Dedifferentiated amniotic fluid mesenchymal stem cell (primary cell): ENCODE measurements around the gene LGALS1.

Experiments used
- DNase-seq: peaks from one replicate; pipeline ENCODE4 v3.0.0-alpha.2; 2016; ENCODE audit errors: extremely low spot score

Gene LGALS1

DNA sequence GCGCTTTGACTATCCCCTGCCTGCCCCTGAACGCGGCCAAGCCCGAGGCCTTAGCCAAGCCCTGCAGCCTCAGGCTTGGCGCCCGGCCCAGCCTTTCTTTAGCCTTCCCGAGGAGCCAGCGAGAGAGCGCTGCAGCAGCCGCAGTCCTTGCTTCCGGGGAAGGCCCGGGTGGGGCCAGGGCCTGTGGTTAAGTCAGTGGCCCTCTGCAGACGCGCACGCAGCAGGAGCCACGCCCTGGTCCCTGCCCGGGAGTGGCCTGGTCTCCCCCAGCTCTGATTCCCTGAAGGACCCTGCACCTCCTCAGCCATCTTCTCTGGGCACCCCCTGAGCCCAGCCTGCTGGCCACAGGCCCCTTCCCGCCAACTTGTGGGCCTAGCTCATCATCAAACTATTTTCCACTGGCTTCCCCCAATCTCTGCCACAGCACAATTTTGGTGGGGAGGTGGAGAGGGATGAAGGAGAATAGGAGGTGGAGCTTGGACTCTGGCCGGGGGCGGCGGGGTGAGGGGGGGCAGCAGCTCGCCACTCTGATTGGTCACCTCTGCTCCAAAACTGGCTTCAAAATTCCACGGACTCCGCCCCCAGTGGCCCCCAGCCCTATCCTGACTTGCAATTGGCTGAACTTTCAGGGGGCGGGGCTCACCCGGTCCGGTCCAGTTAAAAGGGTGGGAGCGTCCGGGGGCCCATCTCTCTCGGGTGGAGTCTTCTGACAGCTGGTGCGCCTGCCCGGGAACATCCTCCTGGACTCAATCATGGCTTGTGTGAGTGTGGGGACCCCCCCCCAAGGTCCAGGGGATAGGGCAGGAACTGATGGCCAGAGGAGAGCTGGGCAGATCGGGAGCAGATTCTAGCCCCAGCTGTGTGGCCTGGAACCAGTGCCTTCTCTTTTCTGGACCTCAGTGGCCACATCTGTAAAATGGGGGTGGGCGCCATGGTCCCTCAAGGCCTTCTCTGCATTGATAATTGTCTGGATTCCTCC lies at the start of gene LGALS1:
Gene LGALS1 (plus strand): TSS at position 686 of the 979 bp plus-strand sequence. CDS start 67 bp downstream, at position 753.
- DNase-seq: peak; percentile 98

DNA sequence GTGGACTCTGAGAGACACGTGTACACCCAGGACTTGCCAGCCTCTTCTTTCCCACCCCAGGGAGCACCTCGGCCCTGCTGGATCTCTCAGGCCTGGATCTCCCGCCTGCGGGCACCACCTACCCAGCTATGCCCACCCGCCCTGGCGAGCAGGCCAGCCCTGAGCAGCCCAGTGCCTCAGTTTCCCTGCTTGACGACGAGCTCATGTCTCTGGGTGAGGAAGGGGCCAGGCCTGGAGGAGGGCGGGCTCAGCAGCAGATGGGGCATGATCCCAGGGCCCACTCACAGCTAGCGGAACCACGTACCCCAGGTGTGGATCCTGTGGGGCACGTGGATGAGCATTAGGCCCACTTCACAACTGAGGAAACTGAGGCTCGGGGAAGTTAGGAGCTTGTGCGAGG lies 49.7 kb upstream of the LGALS1 start:
- DNase-seq: no peak

DNA sequence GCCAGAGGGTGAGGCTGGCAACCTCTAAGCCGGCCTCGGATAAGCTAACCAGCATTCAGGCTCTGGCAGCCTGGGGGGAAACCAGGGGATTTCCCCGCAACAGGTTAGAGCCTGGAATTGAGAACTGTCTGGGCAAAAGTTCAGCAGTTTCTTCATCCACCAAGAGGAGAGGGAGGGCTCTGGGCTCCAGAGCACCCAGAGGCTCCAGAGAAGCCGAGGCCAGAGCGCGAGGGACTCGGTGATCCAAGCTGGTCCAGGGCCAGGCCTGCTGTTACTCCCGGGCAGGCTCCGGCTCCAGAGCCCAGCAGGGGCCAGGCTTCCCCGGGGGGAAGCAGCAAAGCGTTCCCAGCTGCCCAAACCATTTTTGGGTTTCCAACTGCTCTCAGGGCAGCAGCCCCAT lies 49.3 kb upstream of the LGALS1 start:
- DNase-seq: no peak

DNA sequence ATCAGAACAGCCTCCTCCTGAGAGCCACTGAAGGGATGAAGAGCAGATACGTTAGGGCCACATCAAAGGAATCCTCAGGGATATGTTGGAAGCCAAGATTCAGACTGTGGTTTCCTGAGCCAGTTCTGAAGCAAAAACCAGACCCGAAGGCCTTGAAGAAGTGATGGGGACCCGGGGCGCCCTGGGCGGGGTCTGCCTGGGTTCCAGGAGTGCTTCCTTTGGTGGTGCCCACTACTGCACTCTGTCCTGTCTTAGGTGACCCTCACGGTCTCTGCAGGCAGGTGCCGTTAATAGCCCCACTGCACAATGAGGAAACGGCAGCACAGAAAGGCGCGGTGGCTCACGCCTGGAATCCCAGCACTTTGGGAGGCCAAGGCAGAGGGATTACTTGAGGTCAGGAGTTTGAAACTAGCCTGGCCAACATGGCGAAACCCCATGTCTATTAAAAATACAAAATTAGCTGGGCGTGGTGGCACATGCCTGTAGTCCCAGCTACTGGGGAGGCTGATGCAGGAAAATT lies 48.8 kb upstream of the LGALS1 start:
- DNase-seq: no peak

DNA sequence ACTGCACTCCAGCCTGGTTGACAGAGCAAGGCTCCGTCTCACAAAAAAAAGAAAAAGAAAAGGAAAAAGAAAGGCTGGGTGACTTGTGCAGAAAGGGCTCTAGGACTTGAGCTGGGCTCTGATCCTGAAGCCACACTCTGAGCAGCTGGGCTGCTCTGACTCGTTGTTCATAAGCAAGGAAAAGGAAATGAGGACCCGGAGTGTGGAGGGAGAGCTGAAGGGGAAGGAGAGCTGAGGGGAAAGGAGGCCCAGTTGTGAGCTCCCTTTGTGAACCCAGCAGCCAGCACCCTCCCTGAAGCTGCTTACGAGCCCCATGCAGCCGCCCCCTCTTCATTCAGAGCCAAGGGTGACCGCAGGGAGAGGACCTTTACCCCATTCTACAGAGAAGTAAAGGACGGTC lies 48.3 kb upstream of the LGALS1 start:
- DNase-seq: no peak

DNA sequence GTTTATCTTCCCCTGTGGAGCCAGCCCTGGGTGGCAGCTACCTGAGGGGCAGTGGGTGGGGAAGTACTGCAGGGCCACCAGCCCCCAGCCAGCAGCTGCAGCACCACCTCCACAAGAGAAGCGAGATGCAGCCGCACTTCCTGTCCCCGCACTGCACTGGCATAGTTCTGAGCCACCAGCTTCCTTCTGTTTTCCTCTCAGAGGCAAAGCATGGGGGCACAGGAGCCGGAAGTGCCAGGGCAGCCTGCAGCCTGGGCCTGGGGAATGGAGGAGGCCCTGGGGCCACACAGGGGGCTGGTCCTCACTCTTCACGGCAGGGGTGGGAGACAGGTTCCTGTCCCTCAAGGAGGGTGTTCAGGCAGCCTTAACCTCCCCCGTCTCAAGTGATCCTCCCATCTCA lies 47.9 kb upstream of the LGALS1 start:
- DNase-seq: no peak

DNA sequence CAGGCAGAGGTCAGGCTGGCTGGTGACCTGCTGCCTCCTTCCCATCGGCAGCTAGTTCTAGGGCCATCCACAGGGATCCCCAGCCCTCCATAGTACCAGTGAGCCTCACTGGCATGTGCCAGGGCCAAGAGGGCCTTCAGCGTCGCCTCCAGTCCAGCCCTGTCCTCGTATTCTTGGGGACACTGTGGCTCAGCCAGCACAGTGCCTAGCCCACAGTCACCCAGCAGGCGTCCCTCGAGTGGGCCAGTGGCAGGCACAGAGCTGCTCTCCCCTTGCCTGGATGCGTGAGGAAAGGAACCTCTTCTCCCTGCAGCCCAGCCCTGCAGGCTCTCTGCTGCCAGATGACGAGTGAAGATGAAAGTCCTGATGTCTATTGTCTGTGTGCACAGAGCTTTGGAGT lies 46.6 kb upstream of the LGALS1 start:
- DNase-seq: no peak

DNA sequence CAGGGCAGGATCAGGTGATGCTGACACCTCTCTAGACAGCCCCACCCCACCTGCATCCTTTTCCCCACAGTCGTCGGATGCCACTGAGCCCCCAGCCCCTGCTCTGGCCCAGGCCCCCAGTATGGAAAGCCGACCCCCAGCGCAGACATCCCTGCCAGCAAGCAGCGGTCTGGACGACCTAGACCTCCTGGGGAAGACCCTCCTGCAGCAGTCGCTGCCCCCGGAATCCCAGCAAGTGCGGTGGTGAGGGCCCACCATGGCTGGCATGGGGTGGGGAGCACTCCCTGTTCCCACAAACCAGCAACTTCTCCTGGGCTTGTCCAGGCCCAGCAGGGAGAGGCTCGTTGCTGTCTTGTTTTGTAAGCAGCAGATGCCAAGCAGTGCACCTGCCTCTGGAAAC lies 45.5 kb upstream of the LGALS1 start:
- DNase-seq: no peak

DNA sequence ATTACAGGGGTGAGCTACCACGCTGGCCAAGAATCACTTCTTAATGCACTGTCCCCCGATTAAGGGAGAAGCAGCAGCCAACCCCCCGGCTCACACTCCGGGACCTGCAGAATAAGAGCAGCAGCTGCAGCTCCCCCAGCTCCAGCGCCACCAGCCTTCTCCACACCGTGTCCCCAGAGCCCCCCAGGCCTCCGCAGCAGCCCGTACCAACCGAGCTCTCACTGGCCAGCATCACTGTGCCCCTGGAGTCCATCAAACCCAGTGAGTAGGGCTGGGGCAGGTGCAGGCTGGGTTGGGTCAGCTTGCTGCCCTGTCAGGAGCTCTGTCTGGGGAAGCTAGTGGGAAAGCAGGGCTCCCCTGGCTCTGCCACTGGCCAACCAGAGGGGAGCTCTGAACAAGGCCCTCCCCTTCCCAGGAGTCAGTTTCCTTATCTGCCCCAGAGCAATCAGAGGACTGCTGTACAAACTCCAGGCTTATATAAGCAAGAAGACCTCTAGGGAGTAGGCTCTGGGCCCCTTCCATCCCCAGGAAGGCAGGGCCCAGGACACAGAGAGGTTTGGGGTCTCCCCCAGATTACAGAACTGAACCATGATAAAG lies 44.5 kb upstream of the LGALS1 start:
- DNase-seq: no peak

DNA sequence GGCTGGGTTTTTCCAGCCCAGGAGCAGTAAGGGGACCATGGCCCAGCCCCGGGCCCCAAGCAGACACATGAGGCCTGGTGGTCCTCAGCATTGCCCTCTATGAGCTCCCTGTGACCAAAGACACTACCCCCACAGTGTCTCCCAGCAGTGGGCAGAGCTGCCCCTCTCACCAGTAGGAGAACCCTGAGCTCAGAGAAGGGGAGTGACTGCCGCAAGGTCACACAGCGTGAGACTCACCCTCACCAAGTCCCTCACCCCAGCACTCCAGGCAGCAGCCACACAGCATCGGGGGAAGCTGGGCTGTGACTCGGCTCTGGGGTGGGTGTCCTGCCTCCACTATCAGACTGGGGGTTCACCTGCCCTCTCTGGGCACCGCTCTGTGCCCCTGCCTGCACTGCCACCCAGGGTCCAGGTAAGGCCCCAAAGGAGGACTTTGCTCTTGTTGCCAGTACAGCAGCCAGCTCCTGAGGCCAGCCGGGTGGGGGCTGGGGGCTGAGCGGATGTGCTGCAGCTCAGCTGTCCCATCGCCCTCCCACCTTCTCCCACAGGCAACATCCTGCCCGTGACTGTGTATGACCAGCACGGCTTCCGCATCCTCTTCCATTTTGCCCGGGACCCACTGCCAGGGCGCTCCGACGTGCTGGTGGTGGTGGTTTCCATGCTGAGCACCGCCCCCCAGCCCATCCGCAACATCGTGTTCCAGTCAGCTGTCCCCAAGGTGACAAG lies 43.8 kb upstream of the LGALS1 start:
- no peak for DNase-seq

DNA sequence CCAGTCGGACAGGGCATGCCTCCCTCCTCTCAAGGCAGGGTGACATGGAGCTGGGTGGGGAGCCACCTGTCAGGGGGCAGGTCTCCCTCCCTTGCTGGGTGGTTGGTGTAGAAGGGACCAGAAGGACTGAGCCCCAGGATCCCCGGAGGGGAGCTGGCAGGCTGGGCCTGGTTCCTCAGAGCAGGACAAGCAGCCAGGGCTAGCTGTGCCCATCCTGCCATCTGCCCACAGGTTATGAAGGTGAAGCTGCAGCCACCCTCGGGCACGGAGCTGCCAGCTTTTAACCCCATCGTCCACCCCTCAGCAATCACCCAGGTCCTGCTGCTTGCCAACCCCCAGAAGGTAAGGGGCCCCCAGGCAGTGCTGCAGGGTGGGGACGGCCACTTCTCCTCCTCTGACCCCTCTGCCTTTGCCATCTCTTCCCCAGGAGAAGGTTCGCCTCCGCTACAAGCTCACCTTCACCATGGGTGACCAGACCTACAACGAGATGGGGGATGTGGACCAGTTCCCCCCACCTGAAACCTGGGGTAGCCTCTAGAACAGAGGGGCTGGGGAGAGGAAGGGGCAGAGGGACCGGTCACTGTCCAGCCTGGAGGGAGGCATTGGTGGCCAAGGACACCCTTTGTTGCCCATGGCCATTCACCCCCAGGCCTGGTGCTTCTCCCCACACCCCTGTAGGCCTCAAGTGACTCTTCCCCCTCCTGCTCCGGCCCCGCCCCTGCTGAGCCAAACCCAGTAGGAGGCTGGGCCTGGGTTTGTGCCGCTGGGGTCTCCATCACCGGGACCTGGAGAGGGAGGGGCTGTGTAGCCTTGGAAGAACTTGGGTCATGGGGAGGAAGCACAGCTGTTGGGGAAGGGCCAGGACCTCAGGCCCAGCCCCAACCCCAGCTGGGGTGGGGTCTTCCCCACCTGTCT lies 43.0 kb upstream of the LGALS1 start:
- DNase-seq: no peak

DNA sequence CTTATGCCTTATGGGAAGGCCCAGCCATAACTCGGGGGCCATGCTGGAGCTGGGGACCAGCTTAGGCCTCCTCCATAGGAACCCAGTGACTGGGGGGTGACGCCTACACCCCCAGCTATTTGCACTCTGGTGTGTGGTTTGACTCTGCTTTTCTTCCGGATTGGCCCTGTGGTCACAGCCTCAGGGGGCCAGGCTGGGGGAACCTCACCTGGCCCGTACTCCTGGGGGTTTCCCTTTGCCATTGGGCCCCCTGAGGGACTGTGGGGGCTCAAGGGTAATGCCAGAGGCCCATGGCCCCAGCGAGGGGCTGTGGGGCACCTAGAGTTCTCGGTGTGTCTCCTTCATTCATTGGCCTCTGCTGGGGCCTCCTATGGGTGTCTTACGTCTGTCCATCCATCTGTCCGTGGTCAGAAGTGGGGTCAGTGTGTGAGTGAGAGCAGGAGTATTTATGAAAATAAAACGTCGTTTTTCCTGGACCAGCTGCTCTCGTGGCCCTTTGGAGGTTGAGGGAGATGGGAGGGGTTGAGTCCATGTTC lies 42.3 kb upstream of the LGALS1 start:
- no peak for DNase-seq

DNA sequence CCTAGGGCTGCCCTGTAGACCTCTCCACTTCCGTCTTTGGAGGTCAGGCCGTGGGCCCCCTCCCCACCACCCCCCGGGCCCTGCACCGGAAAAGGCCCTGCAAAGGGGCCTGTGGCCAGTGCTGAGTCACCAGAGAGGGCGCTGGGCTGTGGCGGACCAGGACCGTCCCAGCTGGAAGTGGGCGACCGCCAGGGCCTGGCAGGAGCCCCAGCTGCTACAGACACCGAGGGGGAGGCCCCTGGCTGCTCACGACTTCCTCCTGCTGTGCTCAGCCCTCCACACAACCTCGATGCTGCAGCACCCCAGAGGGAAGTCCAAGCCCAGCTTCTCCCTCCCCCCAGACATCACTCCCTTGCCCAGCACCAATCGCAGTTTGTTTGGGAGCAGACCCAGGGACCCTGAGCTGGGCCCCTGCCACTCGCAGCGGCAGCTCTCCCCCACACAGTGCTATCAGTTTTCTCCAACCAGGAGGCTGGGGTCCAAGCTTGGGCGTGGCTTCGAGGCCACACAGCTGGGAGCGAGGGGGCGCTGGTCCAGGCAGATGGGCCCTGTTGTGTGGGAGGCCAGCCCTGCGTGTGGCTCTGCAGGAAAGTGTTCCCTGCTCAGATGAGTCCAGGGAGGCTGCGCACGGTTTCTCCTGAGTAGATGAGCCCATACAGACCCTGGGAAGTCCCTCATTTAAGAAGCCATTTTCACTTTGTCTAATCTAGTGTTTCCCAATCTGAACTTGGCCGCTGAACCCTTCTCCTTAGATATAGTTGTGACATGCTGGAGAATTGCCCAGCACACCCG lies 41.6 kb upstream of the LGALS1 start:
- DNase-seq: peak; percentile 64

DNA sequence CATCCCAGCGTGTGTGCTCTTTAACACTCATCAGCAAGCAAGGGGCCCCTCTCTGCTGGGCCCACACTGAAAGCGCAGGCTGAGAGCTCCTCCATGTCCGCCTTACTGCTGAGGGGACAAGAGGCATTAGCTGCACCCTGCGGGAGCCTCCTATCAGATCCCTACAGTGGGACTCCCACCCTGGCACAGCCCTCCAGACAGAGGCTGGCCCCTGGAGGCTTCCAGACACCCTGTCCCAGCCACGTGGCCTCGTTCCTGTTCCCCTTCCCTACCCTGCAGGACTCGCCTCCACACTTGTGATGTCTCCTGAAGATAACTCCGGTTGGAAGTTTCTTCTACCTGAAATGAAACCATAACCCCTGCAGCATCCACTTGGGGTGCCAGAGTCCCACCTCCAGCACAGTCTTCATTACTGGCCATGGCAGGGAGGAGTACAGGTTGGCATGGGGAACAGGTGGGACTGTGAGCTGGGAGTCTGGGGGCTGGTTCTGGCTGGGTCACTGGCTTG lies 41.0 kb upstream of the LGALS1 start:
- DNase-seq: no peak

DNA sequence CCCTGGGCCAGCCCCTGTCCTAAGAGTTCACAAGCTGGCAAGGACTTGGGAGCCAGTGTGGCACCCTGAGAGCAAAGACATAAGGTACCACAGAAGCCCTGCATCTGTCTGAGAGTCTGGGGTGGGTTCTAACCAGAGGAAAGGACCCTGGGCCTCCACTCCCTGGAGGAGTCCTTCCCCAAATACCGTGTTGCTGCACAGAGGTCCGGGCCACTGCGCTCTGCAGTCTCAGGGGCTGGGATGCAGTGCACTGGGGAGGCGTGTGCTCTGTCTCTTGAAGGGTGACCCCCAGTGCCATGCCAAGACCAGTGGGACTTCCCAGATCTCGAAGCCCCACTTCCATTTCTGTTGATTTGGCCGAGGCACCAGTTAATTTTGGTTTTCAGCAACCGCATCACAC lies 40.3 kb upstream of the LGALS1 start:
- no peak for DNase-seq

DNA sequence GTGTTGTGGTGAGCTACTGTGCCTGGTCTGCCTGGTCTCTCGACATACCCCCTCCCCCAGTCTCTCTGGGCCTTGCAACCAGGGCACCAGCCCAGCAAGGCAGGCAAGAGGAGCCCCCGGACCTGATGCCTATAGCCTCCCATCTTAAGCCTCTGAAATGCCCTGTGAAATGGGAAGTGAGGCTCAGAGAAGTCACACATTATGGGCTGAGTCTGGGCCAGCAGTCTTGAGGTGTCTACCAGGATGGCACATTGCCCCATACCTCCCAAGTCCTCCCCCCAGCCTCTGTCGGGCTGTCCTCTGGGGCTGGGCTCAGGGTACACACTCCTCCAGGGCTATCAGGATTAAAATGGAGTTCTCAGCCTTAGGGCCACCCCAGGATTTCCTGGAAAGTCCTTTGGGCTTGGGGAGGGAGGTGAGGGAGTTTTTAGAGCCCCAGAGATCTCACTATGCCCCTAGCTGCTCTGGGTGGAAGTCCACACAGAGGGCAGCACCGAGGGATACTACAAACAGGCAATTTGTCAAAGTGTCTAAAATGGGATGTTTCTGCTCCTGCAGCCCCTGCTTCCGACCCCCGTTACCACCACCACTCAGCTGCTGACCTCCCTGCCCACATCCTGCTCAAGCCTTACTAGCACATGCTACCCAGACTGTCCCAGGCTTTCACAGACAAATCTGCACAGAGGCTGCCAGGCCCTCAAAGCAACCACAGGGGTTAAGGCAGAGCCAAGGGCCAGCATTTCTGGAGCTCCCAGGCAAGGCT lies 39.1 kb upstream of the LGALS1 start:
- DNase-seq: no peak

DNA sequence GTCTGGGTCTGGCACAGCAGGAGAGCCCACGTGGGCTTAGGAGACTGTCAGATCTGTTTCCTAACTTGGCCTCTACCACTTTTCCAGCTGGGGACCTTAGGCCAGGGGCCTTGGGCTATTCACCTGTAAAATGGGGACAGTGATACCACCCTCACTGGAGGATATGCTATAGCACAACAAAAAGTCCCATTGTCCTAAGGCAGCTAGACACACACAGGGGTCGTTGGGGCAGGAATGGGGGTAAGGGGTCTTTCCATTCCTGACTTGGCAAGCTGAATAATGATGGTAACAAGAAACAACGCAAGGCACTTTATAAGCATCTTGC lies 38.5 kb upstream of the LGALS1 start:
- no peak for DNase-seq

DNA sequence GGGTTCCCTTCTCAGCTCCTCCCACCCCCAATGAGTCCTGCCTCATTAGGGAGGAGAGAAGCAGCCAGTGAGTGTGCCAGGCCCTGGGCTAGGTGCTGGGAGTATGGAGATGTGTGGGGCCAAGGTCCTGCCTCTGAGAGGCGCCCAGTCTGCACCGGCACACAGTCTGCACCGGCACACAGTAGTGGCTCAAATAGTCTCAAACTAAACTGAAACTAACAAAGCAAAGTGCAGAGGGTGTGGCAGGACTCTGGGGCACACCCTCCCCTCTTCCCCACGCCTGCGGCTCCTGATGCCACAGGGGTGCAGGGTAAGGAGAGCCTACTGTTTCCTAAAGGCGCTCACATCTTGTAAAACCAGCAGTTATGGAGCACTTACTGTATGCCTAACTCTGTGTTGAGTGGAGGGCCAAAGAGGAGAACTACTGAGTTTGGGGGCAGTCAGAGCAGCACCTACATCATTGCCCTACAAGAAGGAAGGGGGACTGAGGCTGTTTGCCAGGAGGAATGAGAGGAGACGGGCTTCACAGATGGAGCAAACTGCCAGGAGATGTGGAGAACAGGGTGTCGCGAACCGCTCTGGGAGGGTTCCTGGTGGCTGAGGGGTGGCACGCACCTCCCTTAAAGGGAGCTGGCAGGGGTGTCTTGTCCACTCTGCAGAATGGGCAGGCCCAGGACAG lies 36.9 kb upstream of the LGALS1 start:
- DNase-seq: no peak
